SK-N-SH (cell line): ENCODE results near the gene MARCKSL1. TPM values are rescaled to one million over a fixed set of nuclear protein-coding genes. Genes with fewer than 3 reads are reported as not detected.

Source experiments
- CTCF ChIA-PET: fragments of 300-600, 350-600 bp; formaldehyde crosslinking; extraction: SDS; loops from one replicate; lab custom pipeline; 2021; lab: Yijun Ruan, JAX
- POLR2A ChIA-PET: fragments of 350-600 bp; sonication (Branson Sonifier 250); formaldehyde crosslinking; extraction: SDS; loops from one replicate; lab custom pipeline; 2020; ENCODE audit warnings: antibody characterized with exemption, inconsistent platforms; lab: Yijun Ruan, JAX
- DNase-seq: peaks from one replicate; pipeline ENCODE4 v3.0.0; 2012
- H2AFZ ChIP-seq: fragments of 200-600 bp; sonication (generic); 2 replicates; pipeline ENCODE4 v1.8.1; 2016; ENCODE audit warnings: antibody characterized with exemption, mild to moderate bottlenecking, low read depth
- H3F3A ChIP-seq: fragments of 200-600 bp; sonication (generic); replicated peaks from 2 replicates; pipeline ENCODE3; 2016; ENCODE audit warnings: antibody characterized with exemption, mild to moderate bottlenecking; ENCODE audit not compliant: insufficient read depth
- H3K27ac ChIP-seq, 2 experiments: fragments of 200-500 bp in 1 of 2; fragments of 200-600 bp in 1 of 2; sonication (Bioruptor generic) in 1 of 2; sonication (generic), shearing (Covaris generic) in 1 of 2; 2 replicates each; pipeline versions ENCODE4 v1.5.1 to v1.6.1; 2014 to 2016; ENCODE audit warnings: low read depth in 2 of 2, inconsistent platforms in 1 of 2, low read length in 1 of 2, mild to moderate bottlenecking in 1 of 2, mixed read lengths in 1 of 2
- H3K27me3 ChIP-seq: fragments of 200-600 bp; sonication (generic), shearing (Covaris generic); 2 replicates; pipeline ENCODE4 v1.6.1; 2016; ENCODE audit warnings: mixed run types; ENCODE audit not compliant: insufficient read depth
- H3K36me3 ChIP-seq, 2 experiments: fragments of 200-500 bp in 1 of 2; fragments of 200-600 bp in 1 of 2; sonication (Bioruptor generic) in 1 of 2; sonication (generic) in 1 of 2; replicated peaks in 1 of 2; 2 replicates each; pipeline versions ENCODE3 to v1.5.1; 2014 to 2016; ENCODE audit warnings: low read length in 1 of 2, mild to moderate bottlenecking in 1 of 2; ENCODE audit not compliant: insufficient read depth in 2 of 2, control insufficient read depth in 1 of 2
- H3K4me1 ChIP-seq, 2 experiments: fragments of 200-500 bp in 1 of 2; fragments of 200-600 bp in 1 of 2; sonication (Bioruptor generic) in 1 of 2; sonication (generic), shearing (Covaris generic) in 1 of 2; 2 replicates each; pipeline versions ENCODE4 v1.5.1 to v1.6.1; 2014 to 2016; ENCODE audit warnings: low read depth in 1 of 2, low read length in 1 of 2, mixed run types in 1 of 2; ENCODE audit not compliant: insufficient read depth in 2 of 2, control insufficient read depth in 1 of 2
- H3K4me2 ChIP-seq: fragments of 200-600 bp; sonication (generic), shearing (Covaris generic); 2 replicates; pipeline ENCODE4 v1.6.1; 2017; ENCODE audit warnings: mixed run types
- H3K4me3 ChIP-seq, 2 experiments: fragments of 200-500 bp in 1 of 2; fragments of 200-600 bp in 1 of 2; sonication (Bioruptor generic) in 1 of 2; sonication (generic), shearing (Covaris generic) in 1 of 2; 2 replicates each; pipeline versions ENCODE4 v1.5.1 to v1.8.1; 2014 to 2016; ENCODE audit warnings: low read depth in 2 of 2, inconsistent platforms in 1 of 2, low read length in 1 of 2, mild to moderate bottlenecking in 1 of 2, mixed read lengths in 1 of 2, moderate library complexity in 1 of 2
- H3K79me2 ChIP-seq: fragments of 200-600 bp; sonication (generic); 2 replicates; pipeline ENCODE4 v1.8.1; 2017; ENCODE audit warnings: mild to moderate bottlenecking; ENCODE audit not compliant: insufficient read depth
- H3K9ac ChIP-seq: fragments of 200-600 bp; sonication (generic); 2 replicates; pipeline ENCODE4 v1.6.1; 2017; ENCODE audit warnings: mixed run types
- H3K9me2 ChIP-seq: fragments of 200-600 bp; sonication (generic); 2 replicates; pipeline ENCODE4 v1.6.1; 2017; ENCODE audit warnings: mixed run types
- H3K9me3 ChIP-seq: fragments of 200-600 bp; sonication (generic); 2 replicates; pipeline ENCODE4 v1.6.1; 2017; ENCODE audit warnings: mixed run types, mild to moderate bottlenecking, moderate library complexity
- H4K20me1 ChIP-seq: fragments of 200-600 bp; sonication (generic); 2 replicates; pipeline ENCODE4 v1.6.1; 2017; ENCODE audit warnings: mild to moderate bottlenecking, mixed run types; ENCODE audit not compliant: insufficient read depth
- CHD2 ChIP-seq: fragments of 150-350 bp; IDR thresholded peaks from 2 replicates; pipeline ENCODE4 v1.6.1; 2018; ENCODE audit warnings: low read length; ENCODE audit not compliant: partially characterized antibody
- ELF1 ChIP-seq: IDR thresholded peaks from 2 replicates; pipeline ENCODE4 v1.4.0; 2012
- EP300 ChIP-seq, 2 experiments: IDR thresholded peaks; 2 replicates each; pipeline versions ENCODE4 v1.4.0 to v1.6.1; 2012; ENCODE audit warnings: borderline replicate concordance in 1 of 2, low read depth in 1 of 2, low read length in 1 of 2
- EZH2phosphoT487 ChIP-seq: fragments of 200-600 bp; sonication (generic); IDR thresholded peaks from 2 replicates; pipeline ENCODE4 v1.6.1; 2017; ENCODE audit warnings: low read depth, mixed run types, mild to moderate bottlenecking, antibody characterized with exemption, moderate library complexity, borderline replicate concordance
- FOSL2 ChIP-seq: IDR thresholded peaks from 2 replicates; pipeline ENCODE4 v1.4.0; 2012; ENCODE audit warnings: low read depth, mild to moderate bottlenecking, moderate library complexity, borderline replicate concordance
- GABPA ChIP-seq: IDR thresholded peaks from 2 replicates; pipeline ENCODE4 v1.4.0; 2012; ENCODE audit warnings: low read depth, mild to moderate bottlenecking
- JUND ChIP-seq: IDR thresholded peaks from 2 replicates; pipeline ENCODE4 v1.4.0; 2012
- MXI1 ChIP-seq: IDR thresholded peaks from 2 replicates; pipeline ENCODE4 v1.6.1; 2012; ENCODE audit warnings: mild to moderate bottlenecking, low read depth, low read length, improper control_type of control experiment
- NFIC ChIP-seq: IDR thresholded peaks from 2 replicates; pipeline ENCODE4 v1.4.0; 2012; ENCODE audit warnings: borderline replicate concordance
- NRF1 ChIP-seq: IDR thresholded peaks from 2 replicates; pipeline ENCODE4 v1.6.1; 2012; ENCODE audit warnings: low read depth, mild to moderate bottlenecking, low read length
- RAD21 ChIP-seq: IDR thresholded peaks from 2 replicates; pipeline ENCODE4 v1.6.1; 2012; ENCODE audit warnings: mild to moderate bottlenecking, low read length
- RFX5 ChIP-seq: IDR thresholded peaks from 2 replicates; pipeline ENCODE4 v1.6.1; 2012; ENCODE audit warnings: mild to moderate bottlenecking, improper control_type of control experiment, low read length
- TAF1 ChIP-seq: IDR thresholded peaks from 2 replicates; pipeline ENCODE4 v1.6.1; 2012; ENCODE audit warnings: low read depth, mild to moderate bottlenecking, low read length, moderate library complexity, borderline replicate concordance
- TEAD4 ChIP-seq: IDR thresholded peaks from 2 replicates; pipeline ENCODE4 v1.4.0; 2012; ENCODE audit warnings: mild to moderate bottlenecking, borderline replicate concordance; ENCODE audit not compliant: insufficient read depth
- YY1 ChIP-seq: IDR thresholded peaks from 2 replicates; pipeline ENCODE4 v1.4.0; 2012; ENCODE audit warnings: low read depth, mild to moderate bottlenecking
- WGBS: methylation state at CpG from one replicate; pipeline ENCODE4 v1.1.6; 2017; ENCODE audit warnings: low lambda C conversion rate; 5-methylcytosine and 5-hydroxymethylcytosine counted together
- polyA plus RNA-seq, 3 experiments: library from polyadenylated mRNA; depleted of rRNA; stranded (reverse); fragments of >200 nt; gene quantifications; 2 replicates each; pipeline ENCODE4 v1.2.3, GENCODE V29; 2012
- TF ChIP-seq, protein P1 (sequence below): IDR thresholded peaks from 2 replicates; pipeline ENCODE4 v1.6.1; 2012; ENCODE audit warnings: mild to moderate bottlenecking, low read depth, low read length, moderate library complexity
- TF ChIP-seq, protein P2 (sequence below): IDR thresholded peaks from 2 replicates; pipeline ENCODE4 v1.4.0; 2012; ENCODE audit warnings: low read depth

MARCKSL1 gene
- polyA plus RNA-seq, 1 of the 3 experiments (the other 2 are of a cell fraction) = 275 TPM

DNA sequence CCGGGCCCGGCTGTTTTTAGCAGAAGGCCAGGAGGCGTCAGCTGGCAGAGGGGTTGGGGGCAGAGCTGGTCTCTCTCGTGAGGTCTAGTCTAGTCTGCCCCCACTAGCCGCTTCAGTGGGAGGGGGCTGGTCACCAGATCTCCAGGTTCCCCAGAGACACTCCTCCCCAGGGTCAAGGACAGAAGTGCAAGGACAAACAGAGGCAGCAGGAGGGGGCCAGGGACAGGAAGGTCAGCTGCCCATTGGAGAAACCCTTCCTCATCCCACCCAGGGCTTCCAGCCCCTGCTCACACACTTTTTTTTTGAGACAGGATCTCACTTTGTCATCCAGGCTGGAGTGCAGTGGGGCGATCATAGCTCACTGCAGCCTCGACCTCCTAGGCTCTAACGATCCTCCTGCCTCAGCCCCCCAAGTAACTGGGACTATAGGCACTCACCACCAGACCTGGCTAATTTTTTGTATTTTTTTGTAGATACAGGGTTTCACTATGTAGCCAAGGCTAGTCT is 16.3 kb upstream of the MARCKSL1 start:
- peak overlapping the region; percentile 78 to 79 for H3K27ac ChIP-seq
- H3K4me3 ChIP-seq = peak overlapping the region; percentile 62 to 84
- H3K79me2 ChIP-seq = peaks cover 8% of the 10 kb centered on the region; the same call in 1 of the 2 replicates
- no peaks in the 10 kb centered on the region for H3K9me2 ChIP-seq
- H3K9ac ChIP-seq = peak overlapping the region; percentile 87
- WGBS = 92% methylated on average over 3 of the region's 8 CpGs
- H3K4me2 ChIP-seq = peak overlapping the region; percentile 96
- no peaks in the 10 kb centered on the region for H4K20me1 ChIP-seq
- TF ChIP-seq JUND (no peak), RFX5 (no peak), EZH2phosphoT487 (no peak), ELF1 (no peak), NFIC (no peak), MXI1 (no peak), FOSL2 (no peak), CHD2 (no peak), TAF1 (no peak), EP300 (IDR thresholded peaks at IDR 0.05; ENCODE audit: borderline replicate concordance in 1 of 2, low read depth in 1 of 2, low read length in 1 of 2) (no peak), YY1 (no peak), RAD21 (no peak), TEAD4 (no peak), NRF1 (no peak), GABPA (no peak)
- TF ChIP-seq, protein P1, sequence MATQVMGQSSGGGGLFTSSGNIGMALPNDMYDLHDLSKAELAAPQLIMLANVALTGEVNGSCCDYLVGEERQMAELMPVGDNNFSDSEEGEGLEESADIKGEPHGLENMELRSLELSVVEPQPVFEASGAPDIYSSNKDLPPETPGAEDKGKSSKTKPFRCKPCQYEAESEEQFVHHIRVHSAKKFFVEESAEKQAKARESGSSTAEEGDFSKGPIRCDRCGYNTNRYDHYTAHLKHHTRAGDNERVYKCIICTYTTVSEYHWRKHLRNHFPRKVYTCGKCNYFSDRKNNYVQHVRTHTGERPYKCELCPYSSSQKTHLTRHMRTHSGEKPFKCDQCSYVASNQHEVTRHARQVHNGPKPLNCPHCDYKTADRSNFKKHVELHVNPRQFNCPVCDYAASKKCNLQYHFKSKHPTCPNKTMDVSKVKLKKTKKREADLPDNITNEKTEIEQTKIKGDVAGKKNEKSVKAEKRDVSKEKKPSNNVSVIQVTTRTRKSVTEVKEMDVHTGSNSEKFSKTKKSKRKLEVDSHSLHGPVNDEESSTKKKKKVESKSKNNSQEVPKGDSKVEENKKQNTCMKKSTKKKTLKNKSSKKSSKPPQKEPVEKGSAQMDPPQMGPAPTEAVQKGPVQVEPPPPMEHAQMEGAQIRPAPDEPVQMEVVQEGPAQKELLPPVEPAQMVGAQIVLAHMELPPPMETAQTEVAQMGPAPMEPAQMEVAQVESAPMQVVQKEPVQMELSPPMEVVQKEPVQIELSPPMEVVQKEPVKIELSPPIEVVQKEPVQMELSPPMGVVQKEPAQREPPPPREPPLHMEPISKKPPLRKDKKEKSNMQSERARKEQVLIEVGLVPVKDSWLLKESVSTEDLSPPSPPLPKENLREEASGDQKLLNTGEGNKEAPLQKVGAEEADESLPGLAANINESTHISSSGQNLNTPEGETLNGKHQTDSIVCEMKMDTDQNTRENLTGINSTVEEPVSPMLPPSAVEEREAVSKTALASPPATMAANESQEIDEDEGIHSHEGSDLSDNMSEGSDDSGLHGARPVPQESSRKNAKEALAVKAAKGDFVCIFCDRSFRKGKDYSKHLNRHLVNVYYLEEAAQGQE = no peak
- TF ChIP-seq, protein P2, sequence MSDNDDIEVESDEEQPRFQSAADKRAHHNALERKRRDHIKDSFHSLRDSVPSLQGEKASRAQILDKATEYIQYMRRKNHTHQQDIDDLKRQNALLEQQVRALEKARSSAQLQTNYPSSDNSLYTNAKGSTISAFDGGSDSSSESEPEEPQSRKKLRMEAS = no peak
- H3K9me3 ChIP-seq = no peaks in the 10 kb centered on the region
- POLR2A ChIA-PET = interaction anchor here (0.6 to 3.5 kb wide), 5 partner anchors 15 to 115 kb away, joined by 3 to 24 read pairs (median 5); partner anchors contain the start of gene MARCKSL1
- DNase-seq = no peak
- CTCF ChIA-PET = interaction anchor here (0.8 to 3.4 kb wide), 6 partner anchors 16 to 136 kb away, joined by 4 to 24 read pairs (median 4); partner anchors contain the start of gene MARCKSL1
- H3K27me3 ChIP-seq = no peaks in the 10 kb centered on the region
- H3K36me3 ChIP-seq = no peaks in the 10 kb centered on the region
- peaks cover 4 to 9% of the 10 kb centered on the region in 2 experiments; a peak in 2 of 4 replicates for H3K4me1 ChIP-seq
- H3F3A ChIP-seq = peaks cover 3% of the 10 kb centered on the region
- peak overlapping the region; percentile 89; the same call in 1 of the 2 replicates for H2AFZ ChIP-seq
